SK-N-MC (cell line): ENCODE measurements around the gene FAM237B.
"Not testable (repeated sequence)": the region's sequence is repeated elsewhere in the genome, so short reads cannot be mapped to it uniquely, and the experiment has no call there.

Source experiments
- DNase-seq: peaks from one replicate; pipeline ENCODE4 v3.0.0-alpha.2; 2011; ENCODE audit warnings: low read depth, low spot score
- H3K27ac ChIP-seq: fragments of 200-600 bp; sonication (generic); 2 replicates; pipeline ENCODE4 v1.5.1; 2016; ENCODE audit warnings: mixed run types
- H3K36me3 ChIP-seq: fragments of 200-600 bp; sonication (generic); 2 replicates; pipeline ENCODE4 v1.6.1; 2017; ENCODE audit warnings: antibody characterized with exemption, low read length, mixed read lengths; ENCODE audit not compliant: insufficient read depth
- H3K4me3 ChIP-seq: fragments of 200-600 bp; sonication (generic); 2 replicates; pipeline ENCODE4 v1.5.1; 2016
- H3K9ac ChIP-seq: fragments of 200-600 bp; sonication (generic); 2 replicates; pipeline ENCODE4 v1.8.0; 2017; ENCODE audit warnings: mixed run types, mixed read lengths; ENCODE audit not compliant: insufficient read length
- H3K9me3 ChIP-seq: fragments of 200-600 bp; sonication (generic); 2 replicates; pipeline ENCODE4 v1.6.1; 2017; ENCODE audit warnings: low read depth, mild to moderate bottlenecking, antibody characterized with exemption, low read length, moderate library complexity, mixed read lengths
- EZH2 ChIP-seq: fragments of 200-600 bp; sonication (generic); IDR thresholded peaks from one replicate; pipeline ENCODE4 v1.6.1; 2017; ENCODE audit warnings: antibody characterized with exemption
- FOXP2 ChIP-seq: optimal IDR thresholded peaks from 2 replicates; pipeline ENCODE3; 2011; ENCODE audit warnings: mild to moderate bottlenecking, moderate library complexity; ENCODE audit not compliant: insufficient read depth; ENCODE audit errors: extremely low read length, control extremely low read depth
- POLR2AphosphoS5 ChIP-seq: IDR thresholded peaks from 2 replicates; pipeline ENCODE4 v1.6.1; 2012; ENCODE audit warnings: mild to moderate bottlenecking, low read depth, low read length, borderline replicate concordance

The FAM237B gene

GRCh38 chr7:90337106-90337505, 16.0 kb upstream of the FAM237B start:
- Histone ChIP-seq H3K9ac (no peak overlapping the region), H3K4me3 (no peak overlapping the region), H3K9me3 (no peaks in the 10 kb centered on the region), H3K36me3 (no peaks in the 10 kb centered on the region), H3K27ac (no peak overlapping the region)
- TF ChIP-seq POLR2AphosphoS5 (no peak), FOXP2 (no peak), EZH2 (no peak)
- DNase-seq = no peak

DNA sequence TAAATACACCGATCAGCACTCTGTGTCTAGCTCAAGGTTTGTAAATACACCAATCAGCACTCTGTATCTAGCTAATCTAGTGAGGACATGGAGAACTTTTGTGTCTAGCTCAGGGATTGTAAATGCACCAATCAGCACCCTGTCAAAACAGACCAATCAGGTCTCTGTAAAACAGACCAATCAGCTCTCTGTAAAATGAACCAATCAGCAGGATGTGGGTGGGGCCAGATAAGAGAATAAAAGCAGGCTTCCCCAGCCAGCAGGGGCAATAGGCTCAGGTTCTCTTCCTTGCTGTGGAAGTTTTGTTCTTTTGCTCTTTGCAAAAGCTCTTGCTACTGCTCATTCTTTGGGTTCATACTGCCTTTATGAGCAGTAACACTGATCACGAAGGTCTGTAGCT, 13.8 kb upstream of the FAM237B start:
- H3K9me3 ChIP-seq, H3K27ac ChIP-seq, DNase-seq, H3K9ac ChIP-seq, H3K4me3 ChIP-seq, H3K36me3 ChIP-seq: not testable (repeated sequence)

- H3K9me3 ChIP-seq = no peaks in the 10 kb centered on the region
- TF ChIP-seq FOXP2 = no peak
- TF ChIP-seq EZH2 = no peak
- no peak for TF ChIP-seq POLR2AphosphoS5
- no peak for DNase-seq
- no peak overlapping the region for H3K27ac ChIP-seq
- H3K4me3 ChIP-seq = no peak overlapping the region
- no peak overlapping the region for H3K9ac ChIP-seq
- no peaks in the 10 kb centered on the region for H3K36me3 ChIP-seq
These were observed 13.2 kb upstream of the FAM237B start for GRCh38 chr7:90334193-90334843.

DNA sequence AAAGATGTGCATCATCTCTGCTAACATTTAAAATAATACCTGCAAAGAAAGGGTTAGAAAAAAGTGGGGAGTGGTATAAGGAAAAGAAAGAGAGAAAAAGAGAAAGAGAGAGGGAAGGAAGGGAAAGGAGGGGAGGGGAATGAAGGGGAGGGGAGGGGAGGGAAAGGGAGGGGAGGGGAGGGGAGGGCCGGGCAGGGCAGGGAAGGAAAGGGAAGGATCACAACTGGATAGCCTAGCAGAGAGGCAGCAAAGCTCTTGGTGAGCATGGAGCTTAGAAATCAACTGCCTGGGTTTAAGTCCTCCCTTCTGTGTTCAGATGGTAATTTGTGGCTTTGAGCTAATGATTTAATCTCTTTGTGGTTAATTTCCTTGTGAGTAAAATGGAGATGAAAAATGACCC, 5.4 kb upstream of the FAM237B start:
- Histone ChIP-seq H3K9ac (no peak overlapping the region), H3K4me3 (no peak overlapping the region), H3K27ac (no peak overlapping the region), H3K9me3 (no peaks in the 10 kb centered on the region), H3K36me3 (no peaks in the 10 kb centered on the region)
- no peak for DNase-seq
- no peak for TF ChIP-seq EZH2
- no peak for TF ChIP-seq FOXP2

- DNase-seq = no peak
- TF ChIP-seq FOXP2 (no peak), EZH2 (no peak), POLR2AphosphoS5 (no peak)
- H3K9ac ChIP-seq = no peak overlapping the region
These were observed 1.7 kb upstream of the FAM237B start for GRCh38 chr7:90322837-90323236.

GRCh38 chr7:90320418-90320800, 695 bp downstream of the FAM237B start:
- no peak overlapping the region for H3K27ac ChIP-seq
- no peak overlapping the region for H3K9ac ChIP-seq
- H3K36me3 ChIP-seq = no peaks in the 10 kb centered on the region
- H3K4me3 ChIP-seq = no peak overlapping the region
- TF ChIP-seq FOXP2 (no peak), POLR2AphosphoS5 (no peak), EZH2 (no peak)
- no peaks in the 10 kb centered on the region for H3K9me3 ChIP-seq
- DNase-seq = no peak

More at GRCh38 chr7:90322837-90323236, 1.7 kb upstream of the FAM237B start:
- H3K4me3 ChIP-seq = no peak overlapping the region
- no peaks in the 10 kb centered on the region for H3K36me3 ChIP-seq
- no peak overlapping the region for H3K27ac ChIP-seq
- no peaks in the 10 kb centered on the region for H3K9me3 ChIP-seq

DNA sequence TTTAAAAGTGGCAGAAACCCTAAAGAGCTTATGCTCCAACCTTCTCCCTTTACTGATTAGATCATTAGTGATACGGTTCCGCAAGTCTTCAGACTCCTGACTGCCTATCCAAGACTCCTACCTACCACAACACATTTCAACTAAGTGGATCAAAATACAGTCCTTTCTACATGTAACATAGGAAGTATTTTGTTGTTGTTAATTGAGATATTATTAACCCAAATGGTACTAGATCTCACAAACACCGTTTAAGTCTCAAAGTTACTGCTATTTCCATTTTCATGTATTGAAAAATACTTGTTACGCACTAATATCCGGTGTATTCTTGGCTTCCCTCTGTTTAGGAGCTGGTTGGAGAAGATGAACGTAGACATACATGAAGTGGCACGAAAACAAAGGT, 1.1 kb downstream of the FAM237B start:
- Histone ChIP-seq H3K4me3 (no peak overlapping the region), H3K9me3 (no peaks in the 10 kb centered on the region), H3K9ac (no peak overlapping the region), H3K27ac (no peak overlapping the region), H3K36me3 (no peaks in the 10 kb centered on the region)
- DNase-seq = no peak
- no peak for TF ChIP-seq POLR2AphosphoS5
- TF ChIP-seq FOXP2 = no peak
- no peak for TF ChIP-seq EZH2

- Histone ChIP-seq H3K9me3 (no peaks in the 10 kb centered on the region), H3K9ac (no peak overlapping the region), H3K4me3 (no peak overlapping the region), H3K27ac (no peak overlapping the region), H3K36me3 (no peaks in the 10 kb centered on the region)
- no peak for DNase-seq
- TF ChIP-seq FOXP2 = no peak
- TF ChIP-seq EZH2 = no peak
- TF ChIP-seq POLR2AphosphoS5 = no peak
These were observed 7.2 kb downstream of the FAM237B start for GRCh38 chr7:90313907-90314306.

DNA sequence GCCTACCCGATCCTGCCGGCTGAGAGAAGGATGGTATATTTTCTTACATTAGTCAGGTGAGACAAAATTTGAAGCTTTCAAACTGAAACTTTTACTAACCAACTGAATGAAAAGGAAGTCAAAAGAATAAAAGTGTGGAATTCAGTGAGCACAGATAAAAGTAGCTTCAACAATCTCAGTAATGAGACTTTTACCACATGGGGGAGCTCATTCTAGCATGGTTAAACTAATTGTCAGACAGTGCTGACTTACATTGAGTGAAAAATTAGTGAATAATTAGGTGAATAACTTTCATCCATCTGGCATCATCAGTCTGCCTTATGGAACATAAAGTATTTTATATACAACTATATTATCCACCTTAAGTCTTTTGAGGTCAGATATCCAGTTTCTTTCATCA, 8.4 kb downstream of the FAM237B start:
- TF ChIP-seq EZH2 (no peak), POLR2AphosphoS5 (no peak), FOXP2 (no peak)
- H3K9ac ChIP-seq = no peak overlapping the region
- no peaks in the 10 kb centered on the region for H3K36me3 ChIP-seq
- no peaks in the 10 kb centered on the region for H3K9me3 ChIP-seq
- H3K4me3 ChIP-seq = no peak overlapping the region
- no peak overlapping the region for H3K27ac ChIP-seq
- no peak for DNase-seq

GRCh38 chr7:90311175-90311574, 9.9 kb downstream of the FAM237B start:
- Histone ChIP-seq H3K4me3 (no peak overlapping the region), H3K9ac (no peak overlapping the region), H3K36me3 (no peaks in the 10 kb centered on the region), H3K9me3 (no peaks in the 10 kb centered on the region), H3K27ac (no peak overlapping the region)
- TF ChIP-seq POLR2AphosphoS5 = no peak
- TF ChIP-seq EZH2 = no peak
- TF ChIP-seq FOXP2 = no peak
- no peak for DNase-seq
